Gastrocnemius medialis (tissue), 4 donors: ENCODE measurements around the gene SULT1A1. TPM values are rescaled to one million over a fixed set of nuclear protein-coding genes. Genes with fewer than 3 reads are reported as not detected.
A peak's percentile ranks its signal among the peaks of the same experiment; 100 is the strongest.
"Not testable (repeated sequence)": the region's sequence is repeated elsewhere in the genome, so short reads cannot be mapped to it uniquely, and the experiment has no call there.

Source experiments
- ATAC-seq, 2 donors: fragments of 150-250 bp; one replicate each; pipeline ENCODE4 v1.9.1; 2016
- DNase-seq, 2 donors: peaks; one replicate each; pipeline ENCODE4 v3.0.0-alpha.2; 2019
- H3K27ac ChIP-seq, 4 donors: fragments of 200-600 bp; sonication (generic); 1 replicate in 1 of 4; 2 replicates in 3 of 4; pipeline ENCODE4 v1.5.1; 2016 to 2018; ENCODE audit warnings: mild to moderate bottlenecking in 2 of 4, moderate library complexity in 1 of 4
- H3K27me3 ChIP-seq, 3 donors: fragments of 200-600 bp; sonication (generic) in 2 of 3; 1 replicate in 1 of 3; 2 replicates in 2 of 3; pipeline versions ENCODE4 v1.5.1 to v1.6.0; 2016 to 2019; ENCODE audit warnings: mild to moderate bottlenecking in 1 of 3, moderate library complexity in 1 of 3
- H3K36me3 ChIP-seq, 2 donors: fragments of 200-600 bp; sonication (generic) in 1 of 2; one replicate each; pipeline ENCODE4 v1.5.1; 2017 to 2018
- H3K4me1 ChIP-seq, 2 donors: fragments of 200-600 bp; sonication (generic) in 1 of 2; one replicate each; pipeline ENCODE4 v1.5.1; 2016 to 2017; ENCODE audit warnings: mild to moderate bottlenecking in 2 of 2
- H3K4me3 ChIP-seq, 4 donors: fragments of 200-600 bp; sonication (generic) in 3 of 4; 1 replicate in 1 of 4; 2 replicates in 3 of 4; pipeline ENCODE4 v1.5.1; 2016 to 2019; ENCODE audit warnings: mild to moderate bottlenecking in 2 of 4
- H3K9me3 ChIP-seq, 3 donors: fragments of 200-600 bp; sonication (generic) in 2 of 3; 1 replicate in 1 of 3; 2 replicates in 2 of 3; pipeline ENCODE4 v1.5.1; 2016 to 2019
- CTCF ChIP-seq, 5 experiments: fragments of 450-650 bp in 3 of 5; fragments of 200-600 bp in 2 of 5; sonication (generic) in 2 of 5; IDR thresholded peaks in 4 of 5; conservative IDR thresholded peaks in 1 of 5; 1 replicate in 4 of 5; 2 replicates in 1 of 5; pipeline ENCODE4 v1.5.1; 2016 to 2019; ENCODE audit warnings: antibody characterized with exemption in 5 of 5, mild to moderate bottlenecking in 3 of 5, moderate library complexity in 3 of 5
- POLR2A ChIP-seq, 2 donors: fragments of 450-650 bp; IDR thresholded peaks; one replicate each; pipeline ENCODE4 v1.6.1; 2017; ENCODE audit warnings: antibody characterized with exemption in 2 of 2, mild to moderate bottlenecking in 2 of 2, moderate library complexity in 2 of 2
- in situ Hi-C, 4 donors: fragments of 200-750 bp; cut with MboI; loops; one replicate each; pipeline versions ENCODE4 v1.15.0 to v1.8.0; 2017; ENCODE audit warnings: low sequenced_read_pairs in 4 of 4
- intact Hi-C: fragments of 100-400 bp; cut with DNase I; formaldehyde crosslinking; loops from one replicate; pipeline ENCODE4 v1.15.1; 2023; ENCODE audit warnings: low total_unique reads
- total RNA-seq, 4 donors: library from RNA; depleted of rRNA; stranded (reverse); fragments of >200 nt; gene quantifications; one replicate each; pipeline versions ENCODE4 v1.1.0 to v1.2.3, GENCODE V29; 2016

Gene SULT1A1
- total RNA-seq, 4 donors from 2014 or later, result 5.7 to 10.0 (median 8.2) TPM

- H3K4me1 ChIP-seq, H3K4me3 ChIP-seq, ATAC-seq, DNase-seq, H3K36me3 ChIP-seq, intact Hi-C loops, H3K27me3 ChIP-seq, H3K9me3 ChIP-seq, H3K27ac ChIP-seq: not testable (repeated sequence)
- in situ Hi-C loops, result loop anchor here in 1 of 4 donors (25.0 kb wide), 1 partner anchor 112 kb away; the partner anchor contains the start of genes APOBR and CLN3
Observed at GRCh38 chr16:28599377-28600285, 10.2 kb downstream of the SULT1A1 start.

- ATAC-seq, result no peak
- Histone ChIP-seq H3K4me3 (no peak overlapping the region), H3K27me3 (peaks cover 0 to 4% (median 0%) of the 10 kb centered on the region in 3 donors), H3K4me1 (peaks cover 0 to 10% of the 10 kb centered on the region in 2 donors), H3K27ac (no peak overlapping the region), H3K9me3 (no peaks in the 10 kb centered on the region), H3K36me3 (no peaks in the 10 kb centered on the region)
- in situ Hi-C loops (no loop called here), intact Hi-C loops (no loop called here)
- DNase-seq, result no peak
- TF ChIP-seq POLR2A (IDR thresholded peaks at IDR 0.05) (no peak), CTCF (IDR thresholded peaks at IDR 0.05 in 4 of 5, conservative IDR thresholded peaks at IDR 0.05 in 1 of 5) (no peak)
Observed at GRCh38 chr16:28597692-28598261, 12.1 kb downstream of the SULT1A1 start.

- ATAC-seq (no peak), DNase-seq (no peak)
- peaks cover 0 to 10% of the 10 kb centered on the region in 2 donors for H3K4me1 ChIP-seq
- in situ Hi-C loops (no loop called here), intact Hi-C loops (no loop called here)
- H3K9me3 ChIP-seq, result no peaks in the 10 kb centered on the region
- H3K27ac ChIP-seq, result no peak within 1 kb of the TSS
- no peaks in the 10 kb centered on the region for H3K36me3 ChIP-seq
- H3K4me3 ChIP-seq, result peak within 1 kb of the TSS in 1 of 4 donors; percentile 5
- TF ChIP-seq CTCF (IDR thresholded peaks at IDR 0.05 in 4 of 5, conservative IDR thresholded peaks at IDR 0.05 in 1 of 5) (no peak), POLR2A (IDR thresholded peaks at IDR 0.05) (no peak)
- H3K27me3 ChIP-seq, result no peaks in the 10 kb centered on the region
Observed at GRCh38 chr16:28596840-28597691, 12.8 kb downstream of the SULT1A1 start, which contains the start of gene SULT1A2. Gene SULT1A2, minus strand, starts transcription at chr16:28597050. Its CDS starts 1,120 bp downstream, at chr16:28595930.

GRCh38 chr16:28596115-28596630, 13.7 kb downstream of the SULT1A1 start:
- Histone ChIP-seq H3K27ac (no peak overlapping the region), H3K9me3 (no peaks in the 10 kb centered on the region), H3K36me3 (peaks cover 0 to 5% of the 10 kb centered on the region in 2 donors), H3K4me1 (peaks cover 0 to 10% of the 10 kb centered on the region in 2 donors), H3K4me3 (no peak overlapping the region), H3K27me3 (no peaks in the 10 kb centered on the region)
- TF ChIP-seq POLR2A (IDR thresholded peaks at IDR 0.05), result no peak
- no peak for TF ChIP-seq CTCF (IDR thresholded peaks at IDR 0.05 in 4 of 5, conservative IDR thresholded peaks at IDR 0.05 in 1 of 5)
- in situ Hi-C loops (no loop called here), intact Hi-C loops (no loop called here)
- no peak for ATAC-seq
- DNase-seq, result no peak

GRCh38 chr16:28595451-28595850, 14.4 kb downstream of the SULT1A1 start:
- H3K4me3 ChIP-seq, H3K27ac ChIP-seq, H3K4me1 ChIP-seq, H3K27me3 ChIP-seq, in situ Hi-C loops, H3K9me3 ChIP-seq, DNase-seq, intact Hi-C loops, ATAC-seq: not testable (repeated sequence)
- peaks cover 0 to 12% of the 10 kb centered on the region in 2 donors for H3K36me3 ChIP-seq
